PC-3 (cell line): Measurements from ENCODE around the gene THRB. TPM values are rescaled to one million over a fixed set of nuclear protein-coding genes. Genes with fewer than 3 reads are reported as not detected.

Source experiments
- ATAC-seq: fragments of 200-7000 bp; cut with Tn5 transposase; 2 replicates; pipeline ENCODE4 v1.9.1; 2020; ENCODE audit warnings: mild to moderate bottlenecking, moderate library complexity
- BruUV-seq: library from RNA; stranded (reverse); fragments of 400-500 nt; replicated peaks from 2 replicates; lab custom pipeline; 2021; lab: Mats Ljungman, UMichigan
- CTCF ChIA-PET: fragments of 300-600 bp; sonication (Branson Sonifier 250); formaldehyde crosslinking; loops from one replicate; lab custom pipeline; 2022; ENCODE audit warnings: antibody characterized with exemption; lab: Charles Lee
- POLR2A ChIA-PET: fragments of 300-600 bp; sonication (Branson Sonifier 250); formaldehyde crosslinking; loops from one replicate; lab custom pipeline; 2022; ENCODE audit warnings: antibody characterized with exemption; ENCODE audit not compliant: unreplicated experiment; lab: Charles Lee
- DNase-seq: peaks from one replicate; pipeline ENCODE4 v3.0.0-alpha.2; 2015
- H2AFZ ChIP-seq: fragments of 300-600 bp; sonication (generic); 2 replicates; pipeline ENCODE4 v1.6.0; 2016; ENCODE audit warnings: antibody characterized with exemption, low read length
- H3F3A ChIP-seq: fragments of 300-600 bp; sonication (generic); one replicate; pipeline ENCODE4 v1.6.0; 2017; ENCODE audit warnings: antibody characterized with exemption, low read length, control low read depth, mild to moderate bottlenecking; ENCODE audit not compliant: unreplicated experiment
- H3K27ac ChIP-seq: fragments of 300-600 bp; sonication (generic); 2 replicates; pipeline ENCODE4 v1.5.1; 2016; ENCODE audit warnings: mild to moderate bottlenecking, low read length
- H3K27me3 ChIP-seq: fragments of 300-600 bp; sonication (generic); 2 replicates; pipeline ENCODE4 v1.6.1; 2016; ENCODE audit warnings: low read length, mixed read lengths
- H3K36me3 ChIP-seq: fragments of 300-600 bp; sonication (generic); 2 replicates; pipeline ENCODE4 v1.6.1; 2016; ENCODE audit warnings: low read depth, mixed run types, low read length, mixed read lengths
- H3K4me1 ChIP-seq: fragments of 300-600 bp; sonication (generic); 2 replicates; pipeline ENCODE4 v1.5.1; 2016; ENCODE audit warnings: low read length; ENCODE audit not compliant: insufficient read depth
- H3K4me2 ChIP-seq: fragments of 300-600 bp; sonication (generic); 2 replicates; pipeline ENCODE4 v1.6.0; 2016; ENCODE audit warnings: low read length
- H3K4me3 ChIP-seq: fragments of 300-600 bp; sonication (generic); 2 replicates; pipeline ENCODE4 v1.5.1; 2016; ENCODE audit warnings: mild to moderate bottlenecking, low read length, mixed read lengths
- H3K79me2 ChIP-seq: fragments of 300-600 bp; sonication (generic); 2 replicates; pipeline ENCODE4 v1.6.1; 2017; ENCODE audit warnings: low read length, mixed read lengths
- H3K9ac ChIP-seq: fragments of 300-600 bp; sonication (generic); 2 replicates; pipeline ENCODE4 v1.6.0; 2016; ENCODE audit warnings: mild to moderate bottlenecking, low read length
- H3K9me2 ChIP-seq: fragments of 300-600 bp; sonication (generic); replicated peaks from 2 replicates; pipeline ENCODE4 v1.6.1; 2016; ENCODE audit warnings: mixed run types, low read length, mixed read lengths
- H3K9me3 ChIP-seq: fragments of 300-600 bp; sonication (generic); 2 replicates; pipeline ENCODE4 v1.6.1; 2016; ENCODE audit warnings: low read length, mixed read lengths
- H4K20me1 ChIP-seq: fragments of 300-600 bp; sonication (generic); 2 replicates; pipeline ENCODE4 v1.6.1; 2016; ENCODE audit warnings: low read length, mixed read lengths
- CTCF ChIP-seq: fragments of 300-600 bp; sonication (generic); conservative IDR thresholded peaks from 2 replicates; pipeline ENCODE4 v1.5.1; 2017; ENCODE audit warnings: antibody characterized with exemption, low read depth, mild to moderate bottlenecking, low read length
- EZH2 ChIP-seq: fragments of 300-600 bp; sonication (generic); IDR thresholded peaks from one replicate; pipeline ENCODE4 v1.6.1; 2017; ENCODE audit warnings: antibody characterized with exemption, mild to moderate bottlenecking, low read length; ENCODE audit not compliant: unreplicated experiment
- EZH2phosphoT487 ChIP-seq: fragments of 300-600 bp; sonication (generic); IDR thresholded peaks from 2 replicates; pipeline ENCODE4 v1.6.1; 2018; ENCODE audit warnings: mild to moderate bottlenecking, antibody characterized with exemption, low read length, borderline replicate concordance
- intact Hi-C: fragments of 100-400 bp; cut with micrococcal nuclease; formaldehyde crosslinking; loops from 2 replicates; pipeline ENCODE4 v1.9.0; 2023
- total RNA-seq: library from RNA; depleted of rRNA; stranded (reverse); fragments of >200 nt; gene quantifications from 2 replicates; pipeline ENCODE4 v1.2.3, GENCODE V29; 2014

THRB gene
- total RNA-seq, 1 experiment from 2014 or later, result 9.7 TPM

GRCh38 chr3:24261521-24261920 lies 233.1 kb downstream of the THRB start:
- no peak overlapping the region for H3K4me3 ChIP-seq
- no peaks in the 10 kb centered on the region for H4K20me1 ChIP-seq
- POLR2A ChIA-PET, result no interaction called here
- ATAC-seq (no peak), DNase-seq (no peak)
- intact Hi-C loops, result no loop called here
- no peaks in the 10 kb centered on the region for H3K9me3 ChIP-seq
- no peak overlapping the region for H3K4me2 ChIP-seq
- TF ChIP-seq EZH2phosphoT487 (no peak), CTCF (no peak), EZH2 (no peak)
- no peaks in the 10 kb centered on the region for H3K36me3 ChIP-seq
- peaks cover 3% of the 10 kb centered on the region; the same call in 1 of the 2 replicates for H3K4me1 ChIP-seq
- no peaks in the 10 kb centered on the region for H3K9me2 ChIP-seq
- no peak overlapping the region for H2AFZ ChIP-seq
- H3K27ac ChIP-seq, result no peak overlapping the region
- no peaks in the 10 kb centered on the region for H3F3A ChIP-seq
- no peak overlapping the region for H3K9ac ChIP-seq
- H3K27me3 ChIP-seq, result no peaks in the 10 kb centered on the region
- no TSS peak for BruUV-seq
- H3K79me2 ChIP-seq, result no peaks in the 10 kb centered on the region
- CTCF ChIA-PET, result no interaction called here

- H4K20me1 ChIP-seq, result no peaks in the 10 kb centered on the region
- H2AFZ ChIP-seq, result no peak overlapping the region
- H3K4me2 ChIP-seq, result no peak overlapping the region
- H3K4me3 ChIP-seq, result no peak overlapping the region
- no peaks in the 10 kb centered on the region for H3K9me3 ChIP-seq
- H3K4me1 ChIP-seq, result peaks cover 4% of the 10 kb centered on the region; the same call in 1 of the 2 replicates
- H3K9ac ChIP-seq, result no peak overlapping the region
- CTCF ChIA-PET, result interaction anchor here (0.6 kb wide), 1 partner anchor 420 kb away, joined by 3 read pairs; no protein-coding TSS in a partner anchor
- intact Hi-C loops, result no loop called here
- no peaks in the 10 kb centered on the region for H3K27me3 ChIP-seq
- no peak overlapping the region for H3K27ac ChIP-seq
- POLR2A ChIA-PET, result no interaction called here
- TF ChIP-seq EZH2phosphoT487, result no peak
- TF ChIP-seq EZH2, result no peak
- TF ChIP-seq CTCF, result no peak
- ATAC-seq (no peak), DNase-seq (no peak)
- BruUV-seq, result no TSS peak
- no peaks in the 10 kb centered on the region for H3F3A ChIP-seq
- H3K36me3 ChIP-seq, result no peaks in the 10 kb centered on the region
- no peaks in the 10 kb centered on the region for H3K9me2 ChIP-seq
- H3K79me2 ChIP-seq, result no peaks in the 10 kb centered on the region
Observed at GRCh38 chr3:24259901-24260512, 234.6 kb downstream of the THRB start.

GRCh38 chr3:24258727-24259600 lies 235.7 kb downstream of the THRB start:
- ChIA-PET CTCF (no interaction called here), POLR2A (no interaction called here)
- no TSS peak for BruUV-seq
- Histone ChIP-seq H3F3A (no peaks in the 10 kb centered on the region), H3K9ac (no peak overlapping the region), H3K9me3 (no peaks in the 10 kb centered on the region), H4K20me1 (no peaks in the 10 kb centered on the region), H3K9me2 (no peaks in the 10 kb centered on the region), H3K79me2 (no peaks in the 10 kb centered on the region), H3K4me3 (no peak overlapping the region), H3K27me3 (no peaks in the 10 kb centered on the region), H3K4me1 (peaks cover 11% of the 10 kb centered on the region), H3K27ac (no peak overlapping the region), H3K36me3 (no peaks in the 10 kb centered on the region), H3K4me2 (no peak overlapping the region), H2AFZ (no peak overlapping the region)
- ATAC-seq (no peak), DNase-seq (no peak)
- TF ChIP-seq CTCF (no peak), EZH2phosphoT487 (no peak), EZH2 (no peak)
- intact Hi-C loops, result no loop called here
